HG03439 (cell line): Measurements from ENCODE around the gene DDIAS.
A peak's percentile ranks its signal among the peaks of the same experiment; 100 is the strongest.
"Not testable (repeated sequence)": the region's sequence is repeated elsewhere in the genome, so short reads cannot be mapped to it uniquely, and the experiment has no call there.

Source experiments
- ATAC-seq: cut with Tn5 transposase; IDR thresholded peaks from one replicate; pipeline ENCODE4 v1.9.1; 2021; ENCODE audit warnings: mild to moderate bottlenecking, moderate library complexity; ENCODE audit not compliant: unreplicated experiment

Gene DDIAS

DNA sequence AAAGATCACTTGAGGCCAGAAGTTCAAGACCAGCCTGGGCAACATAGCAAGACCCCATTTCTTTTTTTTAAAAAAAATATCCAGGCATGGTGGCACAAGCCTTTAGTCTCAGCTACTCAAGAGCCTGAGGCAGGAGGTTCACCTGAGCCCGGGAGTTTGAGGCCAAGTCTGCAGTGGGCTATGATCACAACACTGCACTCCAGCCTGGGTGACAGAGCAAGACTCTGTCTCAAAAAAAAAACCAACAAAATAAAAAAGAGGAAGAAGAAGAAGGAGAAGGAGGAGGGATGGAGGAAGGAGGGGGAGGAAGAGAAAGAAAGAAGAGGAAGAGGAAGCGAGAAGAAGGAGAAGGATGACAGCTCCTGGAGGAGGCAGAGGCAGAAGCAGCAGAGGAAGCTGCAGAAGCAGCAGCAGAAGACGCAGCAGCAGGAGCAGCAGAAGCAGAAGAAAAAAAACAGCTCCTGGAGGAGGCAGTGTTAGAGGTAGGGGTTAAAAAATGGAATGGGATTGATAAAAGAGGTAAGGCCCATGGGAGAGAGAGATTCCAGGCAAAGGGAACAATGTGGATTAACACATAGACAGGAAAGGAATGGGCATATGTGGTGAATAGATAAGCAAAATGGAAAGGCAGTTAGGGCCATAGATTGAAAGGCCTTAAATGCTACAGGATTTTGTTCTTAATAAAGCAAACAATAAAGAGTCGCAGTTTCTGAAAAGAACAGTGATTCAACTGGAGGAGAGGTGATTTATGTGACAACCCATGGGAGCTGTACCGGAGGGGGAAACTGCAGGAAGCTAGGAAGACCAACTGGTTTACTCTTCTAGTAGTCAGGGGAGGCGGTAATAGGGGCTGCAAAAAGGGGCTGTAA is 12.2 kb upstream of the DDIAS start:
- ATAC-seq, result no peak

- ATAC-seq, result no peak
Observed at GRCh38 chr11:82890002-82890341, 11.6 kb upstream of the DDIAS start.

DNA sequence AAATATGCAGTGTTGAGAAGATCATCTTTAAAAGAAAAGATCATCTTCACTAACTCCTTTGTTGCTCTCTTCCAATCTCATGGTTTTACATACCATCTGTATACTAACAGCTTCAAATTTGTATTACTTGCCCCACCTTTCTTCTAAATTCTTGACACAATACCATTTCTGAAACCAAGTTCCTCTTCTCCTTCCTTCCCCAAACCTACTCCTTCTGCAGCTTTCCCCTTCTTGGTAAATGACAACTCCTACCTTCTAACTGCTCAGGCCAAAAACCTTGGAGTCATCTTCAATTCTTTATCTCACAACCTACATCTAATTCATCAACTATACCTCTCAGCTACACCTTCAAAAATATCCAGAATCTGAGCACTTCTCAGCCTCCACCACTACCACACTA is 10.6 kb upstream of the DDIAS start:
- no peak for ATAC-seq

GRCh38 chr11:82892611-82893169 is 8.8 kb upstream of the DDIAS start:
- ATAC-seq, result no peak

DNA sequence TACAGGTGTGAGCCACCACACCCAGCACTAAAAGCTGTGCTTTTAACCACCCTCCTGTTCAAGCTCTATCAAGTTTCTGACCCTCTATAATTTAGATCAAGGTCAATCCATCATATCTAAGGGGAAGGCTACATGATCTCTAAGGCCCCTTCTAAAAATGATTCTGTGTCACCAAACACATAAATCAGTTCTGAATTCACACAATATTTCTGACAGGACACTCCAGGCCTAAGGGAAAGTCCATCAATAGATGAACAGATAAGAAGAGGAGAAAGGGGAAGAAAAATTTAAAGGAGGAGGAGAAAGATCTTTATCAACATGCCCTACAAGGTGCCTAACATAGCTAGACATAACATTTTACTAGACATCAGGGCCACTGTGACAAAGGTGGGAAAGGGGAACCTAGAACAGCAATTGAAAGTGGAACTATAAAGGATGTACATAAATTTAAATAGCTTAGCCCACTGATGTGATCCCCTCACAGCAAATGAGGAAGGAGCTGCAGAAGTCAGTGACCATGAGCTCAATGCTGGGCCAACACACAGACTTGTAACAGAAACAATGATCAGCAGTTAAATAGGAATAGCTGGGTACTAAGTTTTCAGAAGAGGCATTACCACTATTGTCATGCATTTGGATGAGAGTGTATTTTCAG is 6.0 kb upstream of the DDIAS start:
- no peak for ATAC-seq

DNA sequence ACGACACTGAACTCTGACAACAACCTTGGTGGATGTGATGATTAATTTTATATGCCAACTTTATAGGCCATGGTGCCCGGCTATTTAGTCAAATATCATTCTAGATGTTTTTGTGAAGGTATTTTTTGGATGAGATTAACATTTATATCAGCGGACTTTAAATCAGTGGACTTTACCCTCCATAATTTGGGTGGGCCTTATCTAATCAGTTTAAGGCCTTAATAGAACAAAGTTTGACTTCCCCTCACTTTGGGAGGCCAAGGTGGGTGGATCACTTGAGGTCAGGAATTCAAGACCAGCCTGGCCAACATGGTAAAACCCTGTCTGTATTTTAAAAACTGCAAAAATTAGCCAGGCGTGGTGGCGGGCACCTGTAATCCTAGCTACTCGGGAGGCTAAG is 5.4 kb upstream of the DDIAS start:
- no peak for ATAC-seq

DNA sequence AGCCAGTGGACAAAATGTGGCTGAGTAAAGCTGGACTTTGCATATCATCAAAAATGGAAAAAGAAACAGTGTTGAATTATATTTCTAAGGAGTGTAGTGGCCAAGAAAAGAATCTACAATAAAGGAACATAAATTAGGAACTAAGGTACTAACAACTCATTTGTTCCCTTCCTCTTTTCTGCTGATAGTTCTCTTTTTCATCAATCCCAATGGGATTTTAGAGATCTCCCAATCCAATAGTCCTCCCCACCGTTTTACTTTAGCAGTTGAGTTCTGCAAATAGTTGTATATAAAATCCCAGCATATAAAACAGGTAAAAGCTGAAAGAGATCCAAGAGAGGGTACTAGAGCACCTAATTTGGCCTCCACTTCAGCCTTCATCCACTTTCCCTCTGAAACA is 3.3 kb upstream of the DDIAS start:
- ATAC-seq, result no peak

- ATAC-seq, result no peak
Observed at GRCh38 chr11:82899186-82899820, 2.2 kb upstream of the DDIAS start.

- peak; percentile 3 for ATAC-seq
Observed at GRCh38 chr11:82899957-82900276, 1.6 kb upstream of the DDIAS start.

GRCh38 chr11:82900277-82901164 is 1.0 kb upstream of the DDIAS start, which contains the start of gene PRCP:
TSS of gene PRCP (minus strand) at chr11:82900430. CDS start at chr11:82900402, 28 bp downstream.
- ATAC-seq, result peak; percentile 85

DNA sequence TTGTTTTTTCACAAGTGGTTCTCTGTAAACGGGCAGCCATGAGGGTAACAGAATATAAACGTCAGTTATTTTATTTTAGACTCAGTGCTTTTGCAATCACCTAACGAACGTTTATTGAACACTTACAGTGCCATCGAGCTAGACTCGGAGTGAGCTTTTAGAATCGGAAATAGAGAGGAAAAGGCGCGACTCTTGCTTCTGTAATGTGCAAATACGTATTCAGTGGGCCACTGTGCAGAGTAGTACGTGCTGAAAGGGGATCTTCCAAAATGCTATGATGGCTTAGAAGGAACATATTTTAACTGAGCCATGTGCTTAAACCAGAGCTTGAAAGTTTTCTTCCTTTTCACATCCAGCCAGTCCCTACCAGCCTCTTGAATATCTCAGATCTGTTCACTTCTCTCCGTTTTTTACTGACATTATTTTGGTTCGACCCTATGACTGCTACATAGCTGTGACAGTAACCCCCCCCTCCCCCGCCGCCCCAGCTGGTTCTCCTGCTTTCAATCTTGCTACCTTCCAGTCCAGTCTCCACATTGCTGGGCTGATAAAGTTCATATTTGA is 468 bp downstream of the DDIAS start:
- ATAC-seq, result no peak

GRCh38 chr11:82902880-82903279 is 1.3 kb downstream of the DDIAS start:
- ATAC-seq, result no peak

DNA sequence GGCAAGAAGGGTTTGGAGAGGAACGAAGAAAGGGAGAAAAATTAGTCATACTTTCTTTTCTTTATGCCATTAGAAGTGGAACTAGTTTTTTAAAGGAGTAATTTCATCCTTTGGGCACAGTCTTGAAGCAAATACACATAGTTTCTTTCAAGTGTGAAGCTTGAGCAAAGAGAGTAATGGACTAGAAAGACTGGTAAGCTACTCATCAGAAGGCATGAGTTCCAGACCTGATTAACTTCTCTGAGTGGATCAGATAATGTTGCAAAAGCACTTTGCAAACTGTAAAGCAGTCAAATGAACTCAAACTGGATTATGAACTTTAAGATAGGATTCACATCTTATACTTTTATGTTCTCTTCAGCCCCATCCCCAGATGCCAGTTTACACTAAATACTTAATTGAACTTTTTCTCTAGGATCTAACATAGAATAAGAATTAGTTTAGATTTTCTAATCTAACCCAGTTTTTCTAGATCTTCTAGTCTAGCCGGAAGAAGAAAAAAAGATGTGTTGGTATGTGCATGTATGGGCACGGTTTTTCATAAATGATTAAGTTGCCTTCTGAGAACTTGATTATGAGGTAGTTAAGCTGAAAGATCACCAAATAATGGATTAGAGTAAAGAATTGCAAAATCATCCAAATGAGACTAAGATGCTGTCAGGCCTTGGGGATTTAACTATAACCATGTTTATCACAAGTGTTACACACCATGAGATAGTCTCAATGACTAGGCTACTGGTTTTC is 2.5 kb downstream of the DDIAS start:
- ATAC-seq, result no peak

- ATAC-seq, result no peak
Observed at GRCh38 chr11:82906236-82906635, 4.7 kb downstream of the DDIAS start.

- ATAC-seq, result no peak
Observed at GRCh38 chr11:82906931-82907330, 5.4 kb downstream of the DDIAS start.

- no peak for ATAC-seq
Observed at GRCh38 chr11:82907371-82907770, 5.8 kb downstream of the DDIAS start.

DNA sequence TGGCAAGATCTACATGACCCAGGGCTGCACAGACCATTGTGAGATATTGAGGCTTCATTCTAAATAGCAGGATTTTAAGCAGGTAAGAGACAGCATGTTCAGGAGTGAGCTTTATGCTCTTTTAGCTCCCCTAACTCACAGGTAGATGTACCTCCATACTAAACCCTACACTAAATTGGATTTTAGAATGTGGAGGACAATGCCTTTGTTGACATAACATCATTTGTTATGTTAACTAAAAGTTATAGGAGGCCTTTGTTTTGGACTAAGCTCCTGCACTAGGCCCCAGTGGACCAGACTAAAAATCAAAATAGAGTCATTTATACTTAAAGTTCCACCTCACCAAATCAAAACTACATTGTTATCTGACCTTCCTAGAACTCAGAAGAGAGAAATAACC is 6.8 kb downstream of the DDIAS start:
- ATAC-seq, result no peak

DNA sequence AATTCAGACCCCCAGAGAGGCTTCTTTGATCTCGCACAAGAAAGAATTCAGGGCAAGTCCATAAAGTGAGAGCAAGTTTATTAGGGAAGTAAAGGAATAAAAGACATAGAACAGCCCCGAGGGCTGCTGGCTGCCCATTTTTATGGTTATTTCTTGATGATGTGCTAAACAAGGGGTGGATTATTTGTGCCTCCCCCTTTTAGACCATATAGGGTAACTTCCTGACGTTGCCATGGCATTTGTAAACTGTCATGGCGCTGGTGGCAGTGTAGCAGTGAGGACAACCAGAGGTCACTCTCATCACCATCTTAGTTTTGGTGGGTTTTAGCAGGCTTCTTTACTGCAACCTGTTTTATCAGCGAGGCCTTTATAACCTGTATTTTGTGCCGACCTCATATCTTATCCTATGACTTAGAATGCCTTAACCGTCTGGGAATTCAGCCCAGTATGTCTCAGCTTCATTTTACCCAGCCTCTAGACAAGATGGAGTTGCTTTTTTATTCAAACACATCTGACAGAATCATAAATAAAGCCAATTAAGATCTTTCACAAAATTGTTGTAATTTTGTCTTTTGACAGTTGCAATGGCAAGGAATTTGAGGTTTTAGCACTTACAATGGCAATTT is 7.6 kb downstream of the DDIAS start:
- ATAC-seq, result no peak

DNA sequence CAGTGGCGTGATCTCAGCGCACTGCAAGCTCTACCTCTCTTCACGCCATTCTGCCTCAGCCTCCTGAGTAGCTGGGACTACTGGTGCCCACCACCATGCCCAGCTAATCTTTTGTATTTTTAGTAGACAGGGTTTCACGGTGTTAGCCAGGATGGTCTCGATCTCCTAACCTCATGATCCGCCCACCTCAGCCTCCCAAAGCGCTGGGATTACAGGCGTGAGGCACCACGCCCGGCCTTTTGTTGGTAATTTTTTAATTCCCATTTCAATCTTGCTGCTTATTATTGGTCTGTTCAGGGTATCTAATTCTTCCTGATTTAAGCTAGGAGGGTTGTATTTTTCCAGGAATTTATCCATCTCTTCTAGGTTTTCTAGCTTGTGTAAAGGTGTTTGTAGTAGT is 18.2 kb downstream of the DDIAS start:
- not testable (repeated sequence) for ATAC-seq
